IPS DF 4.7 (cell line): ENCODE data around the gene ABI3BP.

Experiments
- DNase-seq: peaks from one replicate; pipeline ENCODE4 v3.0.0-alpha.2; 2013; ENCODE audit warnings: low spot score; ENCODE audit errors: extremely low read depth

ABI3BP gene

DNA sequence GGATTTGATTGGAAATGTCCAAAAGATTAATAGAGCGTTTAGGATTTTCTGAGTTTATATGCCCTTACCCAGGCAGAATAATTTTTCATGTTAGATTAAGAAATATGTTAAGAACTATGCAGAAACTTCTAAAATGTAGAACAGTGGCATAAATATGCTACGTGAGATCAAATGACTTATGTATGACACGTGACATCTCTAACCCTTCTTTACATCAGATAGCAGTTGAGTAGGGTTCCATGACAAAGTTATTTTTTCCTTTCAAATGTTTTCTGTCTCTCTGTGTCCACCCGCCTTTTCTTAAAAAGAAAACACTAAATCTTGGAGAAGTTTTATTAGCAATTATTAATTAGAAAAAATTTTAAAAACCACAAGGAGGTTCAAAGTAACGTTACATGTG is 292.5 kb downstream of the ABI3BP start:
- no peak for DNase-seq
